HFFc6 (cell line): Measurements from ENCODE around the gene PTPRN2. TPM values are rescaled to one million over a fixed set of nuclear protein-coding genes. Genes with fewer than 3 reads are reported as not detected.

Experiments used
- DNase-seq: peaks from one replicate; pipeline ENCODE4 v3.0.0-alpha.2; 2018
- H3K27ac Mint-ChIP-seq: 2 replicates; pipeline ENCODE4 v1.8.0; 2020; ENCODE audit warnings: mild to moderate bottlenecking, mixed read lengths
- H3K27me3 Mint-ChIP-seq: 2 replicates; pipeline ENCODE4 v1.8.0; 2021; ENCODE audit warnings: mild to moderate bottlenecking, moderate library complexity, mixed read lengths; ENCODE audit not compliant: insufficient read depth
- H3K36me3 Mint-ChIP-seq: 2 replicates; pipeline ENCODE4 v1.8.0; 2021; ENCODE audit warnings: low read depth, mixed read lengths
- H3K4me1 Mint-ChIP-seq: 2 replicates; pipeline ENCODE4 v1.8.0; 2020; ENCODE audit warnings: low read depth, mixed read lengths
- H3K4me3 Mint-ChIP-seq: 2 replicates; pipeline ENCODE4 v1.8.0; 2020; ENCODE audit warnings: mild to moderate bottlenecking, moderate library complexity, mixed read lengths
- H3K9me3 Mint-ChIP-seq: 2 replicates; pipeline ENCODE4 v1.8.0; 2020; ENCODE audit warnings: mild to moderate bottlenecking, mixed read lengths
- total RNA-seq, 6 experiments: library from RNA; stranded (reverse); fragmentation: NEBNext Ultra II Directional; extraction: Animal tissue kit (Norgen Biotek cat#: 25700); gene quantifications; 2 replicates in 1 of 6; 3 replicates in 5 of 6; pipeline ENCODE4 v1.2.3, GENCODE V29; 2021
- TF ChIP-seq, protein P1 (sequence below): fragments of 200-600 bp; sonication (generic); IDR thresholded peaks from 2 replicates; pipeline ENCODE4 v1.5.0; 2021; ENCODE audit warnings: antibody characterized with exemption, mild to moderate bottlenecking

PTPRN2 gene
- total RNA-seq, 6 experiments from 2014 or later = 0.05 to 0.27 (median 0.23) TPM

- Mint-ChIP-seq H3K27ac (no peak overlapping the region), H3K9me3 (peaks cover 18% of the 10 kb centered on the region), H3K27me3 (peaks cover 14% of the 10 kb centered on the region), H3K4me3 (no peak overlapping the region), H3K4me1 (no peaks in the 10 kb centered on the region), H3K36me3 (no peaks in the 10 kb centered on the region)
- DNase-seq = no peak
- TF ChIP-seq, protein P1, sequence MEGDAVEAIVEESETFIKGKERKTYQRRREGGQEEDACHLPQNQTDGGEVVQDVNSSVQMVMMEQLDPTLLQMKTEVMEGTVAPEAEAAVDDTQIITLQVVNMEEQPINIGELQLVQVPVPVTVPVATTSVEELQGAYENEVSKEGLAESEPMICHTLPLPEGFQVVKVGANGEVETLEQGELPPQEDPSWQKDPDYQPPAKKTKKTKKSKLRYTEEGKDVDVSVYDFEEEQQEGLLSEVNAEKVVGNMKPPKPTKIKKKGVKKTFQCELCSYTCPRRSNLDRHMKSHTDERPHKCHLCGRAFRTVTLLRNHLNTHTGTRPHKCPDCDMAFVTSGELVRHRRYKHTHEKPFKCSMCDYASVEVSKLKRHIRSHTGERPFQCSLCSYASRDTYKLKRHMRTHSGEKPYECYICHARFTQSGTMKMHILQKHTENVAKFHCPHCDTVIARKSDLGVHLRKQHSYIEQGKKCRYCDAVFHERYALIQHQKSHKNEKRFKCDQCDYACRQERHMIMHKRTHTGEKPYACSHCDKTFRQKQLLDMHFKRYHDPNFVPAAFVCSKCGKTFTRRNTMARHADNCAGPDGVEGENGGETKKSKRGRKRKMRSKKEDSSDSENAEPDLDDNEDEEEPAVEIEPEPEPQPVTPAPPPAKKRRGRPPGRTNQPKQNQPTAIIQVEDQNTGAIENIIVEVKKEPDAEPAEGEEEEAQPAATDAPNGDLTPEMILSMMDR = no peak
These were observed 911.6 kb downstream of the PTPRN2 start for GRCh38 chr7:157676001-157676400.

- DNase-seq = no peak
- H3K27ac Mint-ChIP-seq = no peak overlapping the region
- peaks cover 14% of the 10 kb centered on the region for H3K27me3 Mint-ChIP-seq
- H3K4me3 Mint-ChIP-seq = no peak overlapping the region
- H3K36me3 Mint-ChIP-seq = no peaks in the 10 kb centered on the region
- no peaks in the 10 kb centered on the region for H3K4me1 Mint-ChIP-seq
- peaks cover 21% of the 10 kb centered on the region for H3K9me3 Mint-ChIP-seq
- TF ChIP-seq, protein P1 = no peak
These were observed 912.1 kb downstream of the PTPRN2 start for GRCh38 chr7:157675427-157675927.

- Mint-ChIP-seq H3K4me1 (no peaks in the 10 kb centered on the region), H3K27ac (no peak overlapping the region), H3K27me3 (peaks cover 11% of the 10 kb centered on the region), H3K9me3 (peaks cover 25% of the 10 kb centered on the region), H3K36me3 (no peaks in the 10 kb centered on the region), H3K4me3 (no peak overlapping the region)
- no peak for DNase-seq
- TF ChIP-seq, protein P1 = no peak
These were observed 912.8 kb downstream of the PTPRN2 start for GRCh38 chr7:157674715-157675426.

DNA sequence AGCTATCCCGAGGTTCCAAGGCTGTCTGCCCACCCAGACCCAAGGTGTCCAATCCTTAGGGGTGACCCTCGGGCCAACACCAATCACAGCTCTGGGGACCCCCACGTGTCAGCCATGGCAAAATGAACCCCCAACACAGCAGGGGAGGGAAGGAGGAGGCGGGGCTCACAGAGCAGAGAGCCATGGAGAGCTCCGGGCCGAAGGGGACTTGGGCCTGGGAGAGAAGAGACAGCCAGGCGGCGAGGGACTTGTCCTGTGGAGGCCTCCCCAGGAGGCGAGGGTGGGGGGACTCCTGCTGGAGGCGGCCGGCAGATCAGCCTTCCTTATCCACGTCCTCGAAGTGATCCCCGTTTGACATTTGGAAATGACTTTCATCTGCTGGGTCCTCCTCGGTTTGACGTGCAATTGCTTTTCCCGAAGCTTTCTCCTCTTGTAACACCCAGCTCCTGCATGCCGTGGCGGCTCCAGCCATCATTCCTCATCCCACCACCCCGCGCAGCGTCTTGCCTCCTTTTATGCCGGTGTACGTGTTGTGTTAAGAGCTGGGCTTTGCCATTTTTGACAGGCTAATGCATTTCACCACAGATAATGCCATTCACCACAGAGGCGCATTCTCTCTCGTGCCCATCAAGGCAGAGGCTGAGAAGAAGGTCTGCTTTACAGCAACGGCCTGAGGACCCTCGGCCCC lies 913.5 kb downstream of the PTPRN2 start:
- Mint-ChIP-seq H3K9me3 (peaks cover 25% of the 10 kb centered on the region), H3K4me1 (no peaks in the 10 kb centered on the region), H3K27ac (no peak overlapping the region), H3K36me3 (no peaks in the 10 kb centered on the region), H3K27me3 (peaks cover 8% of the 10 kb centered on the region), H3K4me3 (no peak overlapping the region)
- DNase-seq = no peak
- TF ChIP-seq, protein P1 = no peak

DNA sequence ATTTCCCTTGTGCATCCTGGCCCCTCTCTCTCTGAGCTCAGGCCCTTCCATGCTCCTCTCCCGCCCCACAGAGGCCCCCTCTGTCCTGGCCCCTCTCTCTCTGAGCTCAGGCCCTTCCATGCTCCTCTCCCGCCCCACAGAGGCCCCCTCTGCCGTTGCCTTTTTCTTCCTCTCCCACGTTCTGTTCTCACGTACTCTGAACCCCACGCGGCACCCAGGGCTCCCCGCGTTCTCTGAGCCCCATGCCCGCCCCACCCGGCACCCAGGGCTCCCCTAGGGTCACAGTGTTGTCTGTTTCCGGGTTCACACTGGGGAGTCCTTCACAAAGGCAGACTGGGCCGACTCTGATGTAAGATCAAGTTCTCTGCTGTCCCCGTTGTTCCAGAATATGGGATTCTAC lies 914.0 kb downstream of the PTPRN2 start:
- TF ChIP-seq, protein P1 = no peak
- DNase-seq = no peak
- no peaks in the 10 kb centered on the region for H3K4me1 Mint-ChIP-seq

More for the DNA sequence above, 914.0 kb downstream of the PTPRN2 start:
- no peak overlapping the region for H3K4me3 Mint-ChIP-seq
- no peaks in the 10 kb centered on the region for H3K36me3 Mint-ChIP-seq
- peaks cover 7% of the 10 kb centered on the region for H3K27me3 Mint-ChIP-seq
- H3K9me3 Mint-ChIP-seq = peaks cover 25% of the 10 kb centered on the region
- H3K27ac Mint-ChIP-seq = no peak overlapping the region
